H9 (cell line): Measurements from ENCODE around the gene LRP5. TPM values are rescaled to one million over a fixed set of nuclear protein-coding genes. Genes with fewer than 3 reads are reported as not detected.

ENCODE experiments used
- DNase-seq: peaks from one replicate; pipeline ENCODE4 v3.0.0-alpha.2; 2017
- H2AFZ ChIP-seq: one replicate; pipeline ENCODE4 v1.6.1; 2013; ENCODE audit warnings: mild to moderate bottlenecking, low read length, control low read depth, moderate library complexity
- H2AK5ac ChIP-seq: 2 replicates; pipeline ENCODE4 v1.6.1; 2013; ENCODE audit warnings: low read length, control low read depth, mixed read lengths; ENCODE audit not compliant: insufficient read length
- H2BK120ac ChIP-seq: one replicate; pipeline ENCODE4 v1.6.1; 2013; ENCODE audit warnings: low read depth, mild to moderate bottlenecking, low read length, control low read depth, inconsistent platforms; ENCODE audit not compliant: poor library complexity, severe bottlenecking
- H2BK12ac ChIP-seq: 2 replicates; pipeline ENCODE4 v1.6.1; 2013; ENCODE audit warnings: low read length, control low read depth, mixed read lengths, low read depth; ENCODE audit not compliant: insufficient read length
- H2BK15ac ChIP-seq: 2 replicates; pipeline ENCODE4 v1.6.1; 2013; ENCODE audit warnings: low read depth, low read length, control low read depth
- H2BK20ac ChIP-seq: one replicate; pipeline ENCODE4 v1.6.1; 2013; ENCODE audit warnings: low read depth, mild to moderate bottlenecking, low read length, control low read depth, inconsistent platforms; ENCODE audit not compliant: poor library complexity, severe bottlenecking
- H2BK5ac ChIP-seq: 2 replicates; pipeline ENCODE4 v1.6.1; 2013; ENCODE audit warnings: low read length, control low read depth, mixed read lengths; ENCODE audit not compliant: insufficient read length
- H3K14ac ChIP-seq: 2 replicates; pipeline ENCODE4 v1.6.1; 2013; ENCODE audit warnings: low read length, control low read depth; ENCODE audit not compliant: insufficient read depth
- H3K18ac ChIP-seq: 2 replicates; pipeline ENCODE4 v1.6.1; 2013; ENCODE audit warnings: low read depth, mild to moderate bottlenecking, mixed read lengths, low read length, control low read depth; ENCODE audit not compliant: insufficient read length
- H3K23ac ChIP-seq: 2 replicates; pipeline ENCODE4 v1.6.1; 2013; ENCODE audit warnings: low read length, control low read depth, mixed read lengths, low read depth; ENCODE audit not compliant: insufficient read length
- H3K23me2 ChIP-seq: 2 replicates; pipeline ENCODE4 v1.6.1; 2013; ENCODE audit warnings: low read depth, mild to moderate bottlenecking, mixed read lengths, low read length, control low read depth; ENCODE audit not compliant: insufficient read length, poor library complexity, severe bottlenecking
- H3K27ac ChIP-seq: 2 replicates; pipeline ENCODE4 v1.5.1; 2013; ENCODE audit warnings: low read length, control low read depth, mixed read lengths, low read depth; ENCODE audit not compliant: insufficient read length
- H3K27me3 ChIP-seq: 2 replicates; pipeline ENCODE4 v1.6.1; 2013; ENCODE audit warnings: low read length, control low read depth, inconsistent platforms; ENCODE audit not compliant: insufficient read depth
- H3K4ac ChIP-seq: 2 replicates; pipeline ENCODE4 v1.6.1; 2013; ENCODE audit warnings: low read depth, mild to moderate bottlenecking, control low read depth, inconsistent platforms, low read length, moderate library complexity
- H3K4me1 ChIP-seq: 2 replicates; pipeline ENCODE4 v1.6.1; 2013; ENCODE audit warnings: low read length, control low read depth, inconsistent platforms; ENCODE audit not compliant: insufficient read depth
- H3K4me2 ChIP-seq: 2 replicates; pipeline ENCODE4 v1.6.1; 2013; ENCODE audit warnings: low read length, control low read depth, mixed read lengths; ENCODE audit not compliant: insufficient read length, insufficient read depth
- H3K56ac ChIP-seq: 2 replicates; pipeline ENCODE4 v1.6.1; 2013; ENCODE audit warnings: low read depth, mild to moderate bottlenecking, mixed read lengths, low read length, control low read depth; ENCODE audit not compliant: insufficient read length
- H3K79me1 ChIP-seq: 2 replicates; pipeline ENCODE4 v1.6.1; 2013; ENCODE audit warnings: low read depth, mild to moderate bottlenecking, moderate library complexity, low read length, control low read depth, inconsistent platforms; ENCODE audit not compliant: insufficient read depth, poor library complexity, severe bottlenecking
- H3K79me2 ChIP-seq: 2 replicates; pipeline ENCODE4 v1.6.1; 2013; ENCODE audit warnings: low read length, control low read depth, inconsistent platforms; ENCODE audit not compliant: insufficient read depth
- H3K9ac ChIP-seq: 2 replicates; pipeline ENCODE4 v1.6.1; 2013; ENCODE audit warnings: low read length, control low read depth, mixed read lengths; ENCODE audit not compliant: insufficient read length; ENCODE audit errors: extremely low read depth
- H3K9me3 ChIP-seq: one replicate; pipeline ENCODE4 v1.6.1; 2013; ENCODE audit warnings: low read depth, low read length, inconsistent platforms; ENCODE audit not compliant: control insufficient read depth
- H3T11ph ChIP-seq: one replicate; pipeline ENCODE4 v1.6.1; 2013; ENCODE audit warnings: mild to moderate bottlenecking, low read length, control low read depth, inconsistent platforms
- H4K20me1 ChIP-seq: one replicate; pipeline ENCODE4 v1.6.1; 2013; ENCODE audit not compliant: control insufficient read depth, insufficient read length, insufficient read depth
- H4K5ac ChIP-seq: 2 replicates; pipeline ENCODE4 v1.6.1; 2013; ENCODE audit warnings: low read depth, mild to moderate bottlenecking, mixed read lengths, low read length, control low read depth; ENCODE audit not compliant: insufficient read length
- H4K8ac ChIP-seq: replicated peaks from 2 replicates; pipeline ENCODE4 v1.6.1; 2013; ENCODE audit warnings: low read length, control low read depth, mixed read lengths, low read depth; ENCODE audit not compliant: insufficient read length
- H4K91ac ChIP-seq: 2 replicates; pipeline ENCODE4 v1.6.1; 2013; ENCODE audit warnings: low read depth, mild to moderate bottlenecking, moderate library complexity, mixed read lengths, low read length, control low read depth; ENCODE audit not compliant: insufficient read length
- H3K27ac Mint-ChIP-seq, 3 experiments: 2 replicates in 2 of 3; 3 replicates in 1 of 3; pipeline ENCODE4 v1.8.0; 2020 to 2021; ENCODE audit warnings: mixed read lengths in 3 of 3, mild to moderate bottlenecking in 1 of 3, moderate library complexity in 1 of 3
- H3K27me3 Mint-ChIP-seq: 2 replicates; pipeline ENCODE4 v1.8.0; 2021; ENCODE audit warnings: low read depth, mild to moderate bottlenecking, moderate library complexity, mixed read lengths
- H3K36me3 Mint-ChIP-seq, 3 experiments: 2 replicates in 2 of 3; 3 replicates in 1 of 3; pipeline ENCODE4 v1.8.0; 2020 to 2021; ENCODE audit warnings: low read depth in 3 of 3, mixed read lengths in 3 of 3; ENCODE audit not compliant: insufficient read depth in 1 of 3
- H3K4me1 Mint-ChIP-seq, 2 experiments: 2 replicates each; pipeline ENCODE4 v1.8.0; 2020; ENCODE audit warnings: mixed read lengths in 2 of 2
- H3K4me3 Mint-ChIP-seq, 2 experiments: 2 replicates in 1 of 2; 3 replicates in 1 of 2; pipeline ENCODE4 v1.8.0; 2020 to 2021; ENCODE audit warnings: mild to moderate bottlenecking in 2 of 2, mixed read lengths in 2 of 2, moderate library complexity in 1 of 2
- H3K9me3 Mint-ChIP-seq, 2 experiments: 2 replicates in 1 of 2; 3 replicates in 1 of 2; pipeline ENCODE4 v1.8.0; 2020; ENCODE audit warnings: mild to moderate bottlenecking in 2 of 2, mixed read lengths in 2 of 2, moderate library complexity in 1 of 2
- CTCF ChIP-seq: fragments of 200-600 bp; sonication (generic); conservative IDR thresholded peaks from 3 replicates; pipeline ENCODE4 v1.8.0; 2021; ENCODE audit warnings: antibody characterized with exemption, mild to moderate bottlenecking
- WGBS: extraction: QIAGEN DNeasy Blood & Tissue Kit; methylation state at CpG from one replicate; pipeline ENCODE4 v1.1.7; 2013; ENCODE audit warnings: missing lambda C conversion rate, low lambda C conversion rate, mixed read lengths; ENCODE audit not compliant: insufficient read length; ENCODE audit errors: extremely low coverage; 5-methylcytosine and 5-hydroxymethylcytosine counted together
- total RNA-seq: library from RNA; stranded (reverse); gene quantifications from 2 replicates; pipeline ENCODE4 v1.2.1, GENCODE V29; 2021

Gene LRP5
- total RNA-seq, 1 experiment from 2014 or later = 38.4 TPM

DNA sequence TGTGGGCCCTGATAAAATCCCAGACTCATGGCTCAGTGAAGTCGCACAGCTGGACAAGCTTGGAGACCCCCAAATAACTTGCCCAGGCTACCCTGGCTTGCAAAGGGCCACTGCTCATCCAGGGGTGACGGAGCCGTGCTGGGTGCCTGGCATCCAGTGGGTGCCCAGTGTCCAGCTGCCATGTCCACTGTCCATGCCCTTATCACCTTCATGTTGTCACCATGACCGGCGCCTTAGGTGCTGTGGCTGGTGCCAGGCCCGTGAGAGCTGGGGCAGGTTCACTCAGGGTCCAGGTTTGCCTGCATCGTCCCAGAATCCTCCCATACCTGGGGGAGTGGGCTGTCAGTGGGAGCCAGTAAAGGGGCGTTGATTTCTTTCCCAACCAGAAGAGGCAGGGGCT, 57.4 kb downstream of the LRP5 start:
- Histone ChIP-seq H3T11ph (no peak overlapping the region), H4K5ac (no peak overlapping the region), H3K9ac (no peak overlapping the region), H2AFZ (no peak overlapping the region), H2BK15ac (no peak overlapping the region), H3K18ac (no peak overlapping the region), H2BK5ac (no peak overlapping the region), H3K4me2 (no peak overlapping the region), H3K23me2 (no peaks in the 10 kb centered on the region), H3K56ac (no peak overlapping the region), H3K4me1 (no peaks in the 10 kb centered on the region), H2BK12ac (no peak overlapping the region), H3K27ac (no peak overlapping the region), H2BK20ac (no peak overlapping the region), H2AK5ac (no peak overlapping the region), H3K27me3 (no peaks in the 10 kb centered on the region), H3K79me2 (no peaks in the 10 kb centered on the region), H4K20me1 (peaks cover 2% of the 10 kb centered on the region), H4K91ac (no peak overlapping the region), H3K14ac (no peak overlapping the region; the same call in 1 of the 2 replicates), H2BK120ac (no peak overlapping the region), H3K23ac (no peak overlapping the region), H3K4ac (no peak overlapping the region), H3K9me3 (no peaks in the 10 kb centered on the region), H3K79me1 (no peaks in the 10 kb centered on the region), H4K8ac (no peak overlapping the region)
- 0 out of 5 replicates have a peak, but pooled peaks cover 0 to 6% of the 10 kb centered on the region in 2 experiments for H3K9me3 Mint-ChIP-seq
- no CpG with 5 or more reads among the region's 8 CpGs for WGBS
- no peak for TF ChIP-seq CTCF
- DNase-seq = no peak
- peaks cover 0 to 6% of the 10 kb centered on the region in 2 experiments; a peak in 1 of 4 replicates for H3K4me1 Mint-ChIP-seq
- H3K36me3 Mint-ChIP-seq = peaks cover 26 to 50% (median 34%) of the 10 kb centered on the region in 3 experiments; a peak in 6 of 7 replicates
- no peaks in the 10 kb centered on the region; the same call in 1 of the 2 replicates for H3K27me3 Mint-ChIP-seq
- H3K27ac Mint-ChIP-seq = no peak overlapping the region
- no peak overlapping the region for H3K4me3 Mint-ChIP-seq
